ENCODE measurements around the gene EVI5L.

The EVI5L gene

DNA sequence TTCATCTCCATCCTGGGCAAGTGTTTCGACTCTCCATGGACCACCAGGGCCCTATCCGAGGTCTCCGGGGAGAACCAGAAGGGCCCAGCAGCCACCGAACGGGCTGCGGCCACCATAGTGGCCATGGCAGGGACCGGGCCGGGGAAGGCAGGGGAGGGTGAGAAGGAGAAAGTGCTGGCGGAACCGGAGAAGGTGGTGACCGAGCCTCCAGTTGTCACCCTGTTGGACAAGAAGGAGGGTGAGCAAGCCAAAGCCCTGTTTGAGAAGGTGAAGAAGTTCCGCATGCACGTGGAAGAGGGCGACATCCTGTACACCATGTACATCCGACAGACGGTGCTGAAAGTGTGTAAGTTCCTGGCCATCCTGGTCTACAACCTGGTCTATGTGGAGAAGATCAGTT lies 68.9 kb downstream of the EVI5L start:
- DNase-seq (ENCODE audit: low read depth), result no peak

DNA sequence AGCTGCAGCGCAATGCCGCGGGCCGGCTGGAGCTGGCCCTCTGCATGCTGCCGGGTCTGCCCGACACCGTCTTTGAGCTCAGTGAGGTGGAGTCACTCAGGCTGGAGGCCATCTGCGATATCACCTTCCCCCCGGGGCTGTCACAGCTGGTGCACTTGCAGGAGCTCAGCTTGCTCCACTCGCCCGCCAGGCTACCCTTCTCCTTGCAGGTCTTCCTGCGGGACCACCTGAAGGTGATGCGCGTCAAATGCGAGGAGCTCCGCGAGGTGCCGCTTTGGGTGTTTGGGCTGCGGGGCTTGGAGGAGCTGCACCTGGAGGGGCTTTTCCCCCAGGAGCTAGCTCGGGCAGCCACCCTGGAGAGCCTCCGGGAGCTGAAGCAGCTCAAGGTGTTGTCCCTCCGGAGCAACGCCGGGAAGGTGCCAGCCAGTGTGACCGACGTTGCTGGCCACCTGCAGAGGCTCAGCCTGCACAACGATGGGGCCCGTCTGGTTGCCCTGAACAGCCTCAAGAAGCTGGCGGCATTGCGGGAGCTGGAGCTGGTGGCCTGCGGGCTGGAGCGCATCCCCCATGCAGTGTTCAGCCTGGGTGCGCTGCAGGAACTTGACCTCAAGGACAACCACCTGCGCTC lies 69.8 kb downstream of the EVI5L start:
- DNase-seq (ENCODE audit: low read depth), result no peak

- no peak for DNase-seq (ENCODE audit: low read depth)
Measured at GRCh38 chr19:7900401-7900870, 70.4 kb downstream of the EVI5L start.

GRCh38 chr19:7900931-7901330 lies 70.9 kb downstream of the EVI5L start:
- DNase-seq (ENCODE audit: low read depth), result no peak

DNA sequence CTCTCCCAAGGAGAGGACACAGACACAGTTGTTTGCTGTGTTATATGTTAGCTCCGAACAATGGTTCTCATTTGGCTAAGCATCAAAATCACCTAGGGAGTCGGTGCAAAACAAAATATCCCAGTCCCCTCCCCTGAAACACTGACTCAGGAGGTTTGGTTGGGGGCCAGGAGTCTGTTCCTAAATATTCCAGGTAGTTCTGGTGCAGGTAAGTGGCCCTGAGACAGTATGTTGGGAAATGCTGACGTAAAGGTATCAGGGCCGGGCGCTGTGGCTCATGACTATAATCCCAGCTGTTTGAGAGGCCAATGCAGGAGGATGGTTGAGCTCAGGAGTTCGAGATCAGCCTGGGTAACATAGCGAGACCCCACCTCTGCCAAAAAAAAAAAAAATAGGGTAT lies 71.3 kb downstream of the EVI5L start:
- DNase-seq (ENCODE audit: low read depth), result no peak

GRCh38 chr19:7902796-7903243 lies 72.8 kb downstream of the EVI5L start:
- no peak for DNase-seq (ENCODE audit: low read depth)

GRCh38 chr19:7903244-7904073 lies 73.4 kb downstream of the EVI5L start, which contains the start of gene MAP2K7:
MAP2K7 (plus strand) TSS chr19:7903877; CDS start chr19:7903945, 68 bp downstream.
- DNase-seq (ENCODE audit: low read depth), result peak; percentile 99

DNA sequence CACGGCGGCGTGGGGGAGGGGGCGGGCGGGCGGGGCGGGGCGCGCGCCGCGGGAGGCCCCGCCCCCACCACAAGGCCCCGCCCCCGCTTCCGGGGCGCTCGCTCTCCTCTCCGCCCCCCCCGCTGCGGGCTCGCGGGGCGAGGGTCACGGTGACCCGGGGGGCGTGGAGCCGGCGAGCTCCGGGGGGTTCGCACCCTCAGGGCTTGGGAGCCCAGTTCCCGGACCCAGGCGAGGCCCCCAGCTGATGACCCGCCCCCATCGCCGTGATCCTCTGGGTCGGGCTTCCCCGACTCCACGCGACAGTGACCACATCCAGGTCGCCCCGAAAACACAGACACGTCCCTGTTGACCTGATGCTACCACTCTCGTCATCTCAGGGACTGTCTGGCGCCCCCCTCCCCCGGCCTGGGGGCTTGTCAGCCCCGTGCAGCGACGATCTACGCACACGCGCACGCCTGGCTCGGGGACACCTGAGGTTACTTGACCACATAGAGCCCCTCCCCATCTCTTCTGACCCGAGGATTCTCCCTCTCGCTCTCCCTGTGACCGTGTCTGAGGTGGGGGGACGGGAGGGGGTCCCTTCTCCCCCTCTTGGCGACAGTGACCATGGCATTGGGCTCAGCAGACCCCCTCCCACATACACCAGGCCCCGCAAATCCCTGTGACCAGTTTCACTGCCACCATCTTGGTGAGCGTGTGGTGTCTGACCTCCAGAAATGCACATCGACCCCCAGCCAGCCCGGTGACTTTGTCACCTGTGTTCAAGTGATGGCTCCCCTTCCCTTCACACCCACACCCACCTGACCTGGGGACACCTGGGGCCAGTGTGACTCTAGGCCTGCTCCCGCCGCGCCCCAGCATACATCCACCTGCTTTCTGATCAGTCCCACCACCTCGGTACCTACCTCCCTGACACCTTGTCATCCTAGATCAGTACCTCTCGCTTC lies 74.3 kb downstream of the EVI5L start:
- no peak for DNase-seq (ENCODE audit: low read depth)

DNA sequence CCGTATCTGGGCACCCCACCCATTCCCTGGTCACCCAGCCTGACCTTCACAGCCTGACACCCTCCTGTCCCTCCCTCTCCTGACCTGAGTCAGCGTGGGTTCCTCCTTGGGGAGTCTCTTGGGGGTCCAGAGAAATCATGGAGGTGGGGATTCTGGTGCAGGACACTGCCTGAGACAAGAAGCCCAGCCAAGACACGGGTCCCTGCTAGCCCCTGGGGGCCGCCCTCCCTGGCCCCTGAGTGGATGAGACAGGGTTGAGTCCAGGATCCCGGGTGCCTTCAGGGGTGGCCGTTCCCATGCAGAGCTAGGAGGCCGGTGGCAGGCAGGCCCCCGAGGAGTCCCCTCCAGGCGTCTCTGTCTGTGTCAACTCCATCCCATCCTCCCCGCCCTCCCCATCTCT lies 75.2 kb downstream of the EVI5L start:
- no peak for DNase-seq (ENCODE audit: low read depth)

DNA sequence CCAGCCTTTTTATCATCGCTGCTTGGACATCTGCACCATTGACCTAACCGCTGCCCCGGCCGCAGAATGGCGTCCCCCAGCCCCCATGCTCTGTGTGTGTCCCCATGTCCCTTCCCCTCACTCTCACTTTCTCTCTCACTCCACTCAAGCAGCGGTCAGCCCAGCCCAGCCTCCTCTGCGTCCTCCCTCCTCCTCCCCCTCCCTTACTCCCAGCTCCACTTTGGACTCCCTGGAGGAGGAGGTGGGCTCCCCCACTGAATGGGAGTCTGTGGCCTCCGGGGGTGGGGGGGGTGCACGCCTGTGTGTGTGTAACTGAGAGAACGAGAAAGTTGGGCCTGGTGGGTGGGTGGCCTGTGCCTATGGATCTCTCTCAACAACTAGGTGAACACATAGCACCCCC lies 75.8 kb downstream of the EVI5L start:
- DNase-seq (ENCODE audit: low read depth), result no peak

- DNase-seq (ENCODE audit: low read depth), result no peak
Measured at GRCh38 chr19:7907122-7907521, 77.1 kb downstream of the EVI5L start.

GRCh38 chr19:7907544-7907943 lies 77.5 kb downstream of the EVI5L start:
- DNase-seq (ENCODE audit: low read depth), result no peak

DNA sequence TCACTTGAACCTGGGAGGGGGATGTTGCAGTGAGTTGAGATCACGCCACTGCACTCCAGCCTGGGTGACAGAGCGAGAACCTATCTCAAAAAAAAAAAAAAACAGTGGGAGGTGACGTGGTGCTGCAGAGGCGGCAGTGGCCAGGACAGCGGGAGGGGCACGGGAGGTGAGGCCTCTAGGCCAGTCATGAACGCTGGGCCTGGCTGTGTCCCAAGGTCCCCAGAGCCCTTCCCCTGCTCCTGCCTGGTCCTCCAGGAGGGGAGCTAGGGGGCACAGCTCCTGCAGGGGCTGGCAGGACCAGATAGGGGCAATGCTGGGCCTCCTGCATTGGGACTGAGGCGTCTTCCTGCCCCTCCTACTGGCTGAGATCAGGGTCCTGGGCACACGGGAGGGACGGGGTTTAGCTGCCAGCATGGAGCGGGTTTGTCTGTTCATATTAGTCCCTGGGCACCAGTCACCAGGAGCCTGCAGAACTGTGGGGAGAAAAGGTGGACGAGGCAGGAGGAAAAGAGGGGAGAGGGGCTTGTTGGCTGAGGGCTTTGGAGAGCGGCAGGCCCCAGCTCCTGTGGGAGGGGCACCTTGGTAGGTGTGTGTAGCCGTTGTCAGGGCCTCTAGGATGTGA lies 78.2 kb downstream of the EVI5L start:
- DNase-seq (ENCODE audit: low read depth), result no peak

GRCh38 chr19:7908742-7909461 lies 78.9 kb downstream of the EVI5L start:
- no peak for DNase-seq (ENCODE audit: low read depth)

GRCh38 chr19:7909471-7910067 lies 79.6 kb downstream of the EVI5L start:
- no peak for DNase-seq (ENCODE audit: low read depth)

DNA sequence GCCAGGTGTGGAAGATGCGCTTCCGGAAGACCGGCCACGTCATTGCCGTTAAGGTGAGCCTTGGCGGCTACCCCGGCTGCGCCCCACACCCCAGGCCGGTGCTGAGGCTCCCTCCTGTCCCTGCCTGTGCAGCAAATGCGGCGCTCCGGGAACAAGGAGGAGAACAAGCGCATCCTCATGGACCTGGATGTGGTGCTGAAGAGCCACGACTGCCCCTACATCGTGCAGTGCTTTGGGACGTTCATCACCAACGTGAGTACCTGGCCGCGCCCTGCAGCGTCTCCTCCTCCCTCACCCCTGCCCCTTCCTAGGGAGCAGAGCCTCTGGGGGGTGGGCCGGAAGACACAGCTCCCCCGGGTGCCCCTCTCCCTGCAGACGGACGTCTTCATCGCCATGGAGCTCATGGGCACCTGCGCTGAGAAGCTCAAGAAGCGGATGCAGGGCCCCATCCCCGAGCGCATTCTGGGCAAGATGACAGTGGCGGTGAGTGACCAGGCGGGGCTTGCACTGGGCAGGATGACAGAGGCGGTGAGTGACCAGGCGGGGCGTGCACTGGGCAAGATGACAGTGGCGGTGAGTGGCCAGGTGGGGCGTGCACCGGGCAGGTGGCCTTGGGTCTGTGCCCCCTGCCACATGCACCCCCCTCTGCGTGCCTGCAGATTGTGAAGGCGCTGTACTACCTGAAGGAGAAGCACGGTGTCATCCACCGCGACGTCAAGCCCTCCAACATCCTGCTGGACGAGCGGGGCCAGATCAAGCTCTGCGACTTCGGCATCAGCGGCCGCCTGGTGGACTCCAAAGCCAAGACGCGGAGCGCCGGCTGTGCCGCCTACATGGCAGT lies 80.5 kb downstream of the EVI5L start:
- DNase-seq (ENCODE audit: low read depth), result no peak

GRCh38 chr19:7911508-7912143 lies 81.6 kb downstream of the EVI5L start:
- DNase-seq (ENCODE audit: low read depth), result no peak

DNA sequence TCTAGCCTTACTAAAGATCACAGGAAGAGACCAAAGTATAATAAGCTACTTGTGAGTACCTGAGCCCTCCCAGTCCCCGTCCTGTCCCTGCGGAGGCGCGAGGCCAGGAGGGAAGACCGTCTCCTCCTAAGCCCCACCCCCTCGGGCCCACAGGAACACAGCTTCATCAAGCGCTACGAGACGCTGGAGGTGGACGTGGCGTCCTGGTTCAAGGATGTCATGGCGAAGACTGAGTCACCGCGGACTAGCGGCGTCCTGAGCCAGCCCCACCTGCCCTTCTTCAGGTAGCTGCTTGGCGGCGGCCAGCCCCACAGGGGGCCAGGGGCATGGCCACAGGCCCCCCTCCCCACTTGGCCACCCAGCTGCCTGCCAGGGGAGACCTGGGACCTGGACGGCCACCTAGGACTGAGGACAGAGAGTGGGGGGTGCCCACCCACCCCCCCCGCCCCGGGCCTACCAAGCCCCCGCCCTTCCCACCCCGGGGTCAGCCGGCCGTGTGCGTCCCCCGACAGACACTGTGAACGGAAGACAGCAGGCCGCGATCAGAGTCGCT lies 82.2 kb downstream of the EVI5L start:
- no peak for DNase-seq (ENCODE audit: low read depth)

All from fibroblast of the conjunctiva (primary cell).